ENCODE data around the gene MXD3.

- TF ChIP-seq CTCF (IDR thresholded peaks at IDR 0.05) (no peak), EZH2phosphoT487 (IDR thresholded peaks at IDR 0.05) (no peak), EZH2 (IDR thresholded peaks at IDR 0.05) (no peak)
Measured at GRCh38 chr5:177260961-177261360, 50.7 kb downstream of the MXD3 start.

Measured in neural progenitor cell (in vitro differentiated cells).